ENCODE data around the gene CALY.
A peak's percentile ranks its signal among the peaks of the same experiment; 100 is the strongest.
"Not testable (repeated sequence)": the region's sequence is repeated elsewhere in the genome, so short reads cannot be mapped to it uniquely, and the experiment has no call there.

CALY gene

DNA sequence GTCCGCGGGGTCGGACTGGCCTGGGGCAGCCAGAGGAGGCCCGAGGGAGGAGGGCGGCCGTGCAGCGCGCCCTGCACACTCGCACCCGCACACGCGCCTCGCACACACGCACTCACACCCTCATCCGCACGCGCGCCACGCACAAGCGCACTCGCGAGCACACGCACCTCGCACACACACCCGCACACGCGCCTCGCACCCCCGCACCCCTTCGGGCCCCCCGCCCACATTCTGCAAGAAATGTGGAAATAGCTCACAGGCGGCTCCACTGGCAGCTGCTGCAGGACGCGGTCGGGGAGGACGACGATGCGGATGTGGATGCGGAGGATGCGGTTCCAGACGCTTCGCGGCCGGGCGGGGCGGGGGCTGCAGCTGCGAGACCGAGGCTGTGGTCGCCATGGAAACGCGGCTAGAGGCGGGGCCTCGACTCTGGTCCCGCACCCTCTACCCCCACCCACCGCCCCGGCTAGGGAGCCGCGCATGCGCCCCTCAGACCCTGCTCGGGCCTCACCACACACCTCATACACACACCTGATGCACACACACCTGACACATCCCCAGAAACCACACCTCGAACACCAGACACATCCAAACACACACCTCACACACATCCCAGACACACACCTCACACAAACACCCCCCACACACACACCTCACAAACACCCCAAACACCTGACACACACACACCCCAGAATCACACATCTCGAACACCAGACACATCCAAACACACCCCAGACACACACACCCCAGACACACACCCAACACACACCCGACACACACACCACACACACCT lies at the start of gene CALY:
TSS of gene CALY (minus strand) at position 320 of the 793 bp plus-strand sequence. CDS start 7,907 bp downstream, outside the sequence.
- peak in 3 of 4 experiments; percentile 31 to 54 (median 44) for DNase-seq (ENCODE audit: low read depth in 4 of 4, low spot score in 1 of 4)

DNA sequence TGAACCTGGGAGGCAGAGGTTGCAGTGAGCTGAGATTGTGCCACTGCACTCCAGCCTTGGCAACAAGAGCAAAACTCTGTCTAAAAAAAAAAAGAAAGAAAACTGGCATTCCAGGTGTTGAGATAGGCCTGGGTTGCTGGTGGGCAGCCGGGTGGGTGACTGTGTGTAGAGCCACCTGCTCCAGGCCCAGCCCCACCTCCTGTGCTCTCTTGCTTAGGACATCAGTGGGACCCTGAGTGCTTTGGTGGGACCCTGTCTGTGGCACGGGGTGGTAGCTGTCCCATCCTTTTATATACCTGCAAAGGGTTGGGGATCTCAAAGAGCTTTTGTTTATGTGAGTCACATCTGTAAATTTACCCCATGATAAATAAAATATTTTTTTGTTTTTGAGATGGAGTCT lies 48.5 kb upstream of the CALY start:
- DNase-seq (ENCODE audit: low read depth in 4 of 4, low spot score in 1 of 4), result no peak

DNA sequence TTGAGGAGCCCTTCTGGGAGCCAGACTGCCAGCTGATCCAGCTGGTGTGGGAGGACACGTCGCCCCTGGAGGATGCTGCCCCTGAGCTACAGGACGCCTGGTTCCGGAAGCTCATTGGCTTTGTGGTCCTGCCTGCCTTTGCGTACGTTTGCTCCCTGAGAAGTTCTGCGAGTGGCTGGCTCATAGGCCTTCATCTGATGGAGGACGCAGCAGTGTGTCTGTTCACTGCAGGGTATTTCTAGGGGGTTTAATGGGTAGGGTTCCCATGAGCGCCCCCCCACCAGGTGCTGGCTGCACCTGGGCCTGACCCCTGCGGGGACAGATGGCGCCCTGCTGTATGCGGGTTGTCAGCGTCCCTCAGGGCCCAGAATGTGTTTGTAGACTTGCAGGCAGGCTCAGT lies 47.4 kb upstream of the CALY start:
- no peak for DNase-seq (ENCODE audit: low read depth in 4 of 4, low spot score in 1 of 4)

DNA sequence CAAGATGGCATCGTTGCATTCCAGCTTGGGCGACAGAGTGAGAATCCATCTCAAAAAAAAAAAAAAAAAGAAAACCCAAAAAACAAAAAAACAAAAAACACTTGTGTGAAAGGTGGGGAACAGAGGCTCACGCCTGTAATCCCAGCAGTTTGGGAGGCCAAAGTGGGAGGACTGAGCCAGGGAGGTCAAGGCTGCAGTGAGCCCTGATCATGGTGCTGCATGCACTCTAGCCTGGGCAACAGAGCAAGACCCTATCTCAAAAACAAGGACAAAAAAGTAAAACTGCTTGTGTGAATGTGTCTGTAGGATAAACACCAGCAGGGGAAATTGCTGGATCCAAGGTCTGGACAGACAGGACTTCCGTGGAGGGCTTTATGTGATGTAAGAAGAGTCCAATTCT lies 46.9 kb upstream of the CALY start:
- no peak for DNase-seq (ENCODE audit: low read depth in 4 of 4, low spot score in 1 of 4)

DNA sequence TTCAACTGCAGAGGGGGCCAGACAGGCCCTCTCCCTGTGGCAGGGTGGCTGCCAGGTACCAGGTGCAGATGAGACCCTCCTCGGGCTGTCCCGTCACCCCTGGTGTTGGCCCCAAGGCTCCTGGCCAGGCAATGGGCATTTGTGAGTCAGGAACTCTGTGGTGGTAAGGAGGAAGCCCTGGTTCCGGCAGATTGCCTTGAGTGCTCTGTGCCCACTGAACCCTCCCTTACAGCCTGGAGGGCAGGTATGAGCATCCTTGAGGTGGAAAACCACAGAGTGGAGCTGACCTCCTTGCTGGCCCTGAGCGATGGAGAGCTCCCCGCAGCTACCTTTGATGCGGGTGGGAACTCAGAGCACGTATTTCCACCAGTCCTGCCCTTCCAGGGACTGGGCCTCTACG lies 44.3 kb upstream of the CALY start:
- DNase-seq (ENCODE audit: low read depth in 4 of 4, low spot score in 1 of 4), result no peak

DNA sequence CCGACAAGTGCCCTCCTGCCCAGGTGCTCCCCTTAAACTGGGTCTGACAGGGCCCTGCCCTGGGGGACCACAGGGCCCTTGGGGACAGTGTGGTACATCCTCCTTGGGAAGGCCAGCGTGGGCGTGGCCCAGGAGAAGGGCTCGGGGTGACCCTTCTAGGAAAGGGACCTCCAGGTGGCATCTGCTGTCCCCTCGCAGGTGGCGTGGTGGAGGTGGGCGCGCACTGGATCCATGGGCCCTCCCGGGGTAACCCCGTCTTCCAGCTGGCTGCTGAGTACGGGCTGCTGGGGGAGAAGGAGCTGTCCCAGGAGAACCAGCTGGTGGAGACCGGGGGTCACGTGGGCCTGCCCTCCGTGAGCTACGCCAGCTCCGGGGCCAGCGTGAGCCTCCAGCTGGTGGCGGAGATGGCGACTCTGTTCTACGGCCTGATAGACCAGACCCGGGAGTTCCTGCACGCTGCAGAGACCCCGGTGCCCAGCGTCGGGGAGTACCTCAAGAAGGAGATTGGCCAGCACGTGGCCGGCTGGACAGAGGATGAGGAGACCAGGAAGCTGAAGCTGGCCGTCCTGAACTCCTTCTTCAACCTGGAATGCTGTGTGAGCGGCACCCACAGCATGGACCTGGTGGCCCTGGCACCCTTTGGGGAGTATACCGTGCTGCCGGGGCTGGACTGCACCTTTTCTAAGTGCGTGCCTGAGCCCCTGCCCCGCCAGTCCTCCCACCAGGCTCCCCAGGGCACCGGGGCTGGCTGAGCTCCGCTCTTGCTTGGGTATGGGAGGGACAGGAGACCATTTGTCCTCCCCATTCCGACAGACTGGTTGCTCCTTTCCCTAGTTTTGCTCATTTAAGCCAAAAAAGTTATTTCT lies 43.3 kb upstream of the CALY start:
- no peak for DNase-seq (ENCODE audit: low read depth in 4 of 4, low spot score in 1 of 4)

DNA sequence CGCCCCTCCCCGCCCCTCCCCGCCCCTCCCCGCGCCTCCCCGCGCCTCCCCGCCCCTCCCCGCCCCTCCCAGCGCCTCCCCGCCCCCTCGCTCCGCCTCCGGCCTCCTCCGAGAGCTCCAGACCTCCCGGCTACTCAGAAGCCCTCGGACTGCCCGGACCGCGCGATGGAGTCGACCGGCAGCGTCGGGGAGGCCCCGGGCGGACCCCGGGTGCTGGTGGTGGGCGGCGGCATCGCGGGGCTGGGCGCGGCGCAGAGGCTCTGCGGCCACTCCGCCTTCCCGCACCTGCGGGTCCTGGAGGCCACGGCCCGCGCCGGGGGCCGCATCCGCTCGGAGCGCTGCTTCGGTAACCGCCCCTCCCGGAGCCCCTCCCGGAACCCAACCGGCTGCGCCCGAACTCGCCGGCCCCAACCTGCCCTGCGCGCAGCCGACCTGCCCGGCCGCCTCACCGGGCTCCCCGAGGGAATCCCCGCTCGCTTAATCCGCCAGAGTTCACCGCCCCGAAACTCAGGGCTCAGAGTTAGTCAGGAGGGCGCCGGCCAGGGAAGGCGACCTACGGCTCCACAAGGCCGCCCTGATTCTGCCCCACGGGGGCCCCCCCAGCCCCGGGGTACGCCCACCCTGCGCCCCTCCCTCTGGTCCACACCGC lies 42.6 kb upstream of the CALY start, which contains the start of gene PAOX:
TSS of gene PAOX (plus strand) at position 111 of the 649 bp plus-strand sequence. CDS start at position 166, 55 bp downstream.
- peak in 1 of 4 experiments; percentile 49 for DNase-seq (ENCODE audit: low read depth in 4 of 4, low spot score in 1 of 4)

DNA sequence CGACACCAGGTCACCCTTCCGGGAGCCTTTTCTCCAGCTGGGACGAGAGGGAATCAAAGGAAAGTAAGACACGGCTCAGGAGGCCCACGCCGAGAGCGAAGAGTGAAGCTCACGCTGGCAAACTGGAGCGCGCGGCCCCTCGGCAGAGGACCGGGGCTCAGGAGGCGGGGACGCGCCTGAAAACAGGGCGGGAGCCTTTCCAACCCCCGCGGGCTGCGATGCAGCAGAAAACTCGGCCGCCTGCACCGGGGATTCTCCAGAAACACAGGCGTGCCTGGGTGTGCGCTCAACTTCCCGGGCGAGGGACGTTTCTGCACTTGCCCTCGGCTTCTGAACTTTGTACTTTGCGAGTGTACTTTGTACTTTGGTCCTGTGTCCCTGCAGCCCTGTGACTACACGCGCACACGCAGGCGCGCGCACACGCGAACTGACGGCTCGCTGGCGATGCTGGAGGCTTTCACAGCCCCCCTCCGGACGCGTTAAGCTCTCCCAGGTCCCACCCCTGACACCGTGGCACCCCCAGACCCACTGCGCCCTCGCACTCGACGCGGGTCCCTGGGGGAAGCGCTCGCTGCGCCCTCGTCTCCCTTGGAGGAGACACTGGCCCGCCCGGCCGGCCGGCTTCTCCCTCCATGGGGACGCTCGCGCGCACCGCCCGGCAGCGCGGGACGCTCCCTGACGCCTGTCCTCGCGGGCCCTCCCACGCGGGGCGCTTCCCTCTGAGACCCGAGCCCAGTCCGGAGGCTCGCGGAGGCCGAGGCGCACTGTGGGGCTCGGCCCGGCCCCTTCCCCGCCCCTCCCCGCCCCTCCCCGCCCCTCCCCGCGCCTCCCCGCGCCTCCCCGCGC lies 41.8 kb upstream of the CALY start:
- DNase-seq (ENCODE audit: low read depth in 4 of 4, low spot score in 1 of 4), result no peak

DNA sequence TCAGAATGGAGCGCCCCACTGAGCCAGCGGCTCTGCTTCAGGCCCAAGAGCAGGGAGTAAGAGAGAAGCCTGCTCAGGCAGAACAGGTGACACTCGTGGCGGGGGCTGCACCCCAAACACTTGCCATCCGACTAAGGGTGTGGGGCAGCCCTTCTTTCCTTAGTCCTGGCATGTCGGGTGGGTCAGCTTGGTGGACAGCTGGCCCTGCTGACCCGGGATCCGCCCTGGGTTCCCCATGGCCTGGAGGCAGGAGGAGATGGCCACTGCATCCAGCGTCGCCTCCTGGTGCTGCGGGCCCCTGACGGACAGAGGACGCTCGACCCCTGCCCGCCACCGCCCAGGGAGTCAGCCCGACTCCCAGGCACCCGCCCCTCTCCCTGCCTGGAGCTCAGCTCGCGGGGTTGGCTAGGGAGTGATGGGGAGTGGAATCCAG lies 41.1 kb upstream of the CALY start:
- no peak for DNase-seq (ENCODE audit: low read depth in 4 of 4, low spot score in 1 of 4)

DNA sequence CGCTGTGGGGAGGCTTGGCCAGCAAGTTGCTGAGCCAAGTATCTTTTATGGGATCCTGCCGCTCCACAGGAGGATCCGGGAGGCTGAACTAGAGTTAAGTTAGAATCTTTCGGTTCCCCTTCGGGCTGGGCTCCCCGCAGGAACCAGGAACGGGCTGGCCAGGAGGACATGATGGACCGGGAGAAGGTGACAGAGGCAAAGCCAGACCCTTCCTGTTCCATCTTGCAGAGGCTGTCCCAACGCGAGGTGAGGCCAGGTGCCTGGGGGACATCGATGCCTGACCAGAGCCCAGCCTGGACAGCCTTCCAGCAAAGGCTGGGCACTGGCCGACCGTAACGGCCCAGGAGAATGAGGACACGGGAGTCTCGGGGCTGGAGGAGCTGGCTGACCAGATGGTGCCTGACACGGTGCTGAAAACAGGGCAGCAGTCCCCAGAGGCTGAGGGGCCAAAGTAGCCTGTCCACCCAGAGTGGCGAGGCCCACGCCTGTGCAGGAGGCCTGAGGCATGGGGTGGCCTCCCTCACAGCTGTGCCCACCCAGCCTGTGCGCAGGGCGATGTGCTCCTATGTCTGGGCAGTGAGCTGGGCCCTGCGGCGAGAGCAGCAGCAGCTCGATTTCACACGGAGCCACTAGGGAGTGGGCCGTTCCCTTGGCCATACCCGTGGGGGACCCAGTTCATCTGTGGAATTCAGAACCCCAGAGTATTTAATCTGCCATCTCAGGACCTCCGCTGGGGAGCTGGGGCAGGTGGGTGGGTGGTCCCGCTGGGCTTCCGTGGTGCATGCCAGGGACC lies 40.5 kb upstream of the CALY start:
- no peak for DNase-seq (ENCODE audit: low read depth in 4 of 4, low spot score in 1 of 4)

DNA sequence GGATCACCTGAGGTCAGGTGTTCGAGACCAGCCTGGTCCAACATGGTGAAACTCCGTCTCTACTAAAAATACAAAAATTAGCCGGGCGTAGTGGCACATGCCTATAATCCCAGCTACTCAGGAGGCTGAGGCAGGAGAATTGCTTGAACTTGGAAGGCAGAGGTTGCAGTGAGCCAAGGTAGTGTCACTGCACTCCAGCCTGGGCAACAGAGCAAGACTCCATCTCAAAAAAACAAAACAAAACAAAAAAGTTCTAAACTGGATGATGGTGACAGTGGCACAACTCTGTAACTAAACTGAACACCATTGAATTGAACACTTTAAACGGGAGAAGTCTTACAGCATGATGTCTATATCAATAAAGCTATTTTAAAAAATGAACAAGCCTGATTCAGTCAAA lies 39.5 kb upstream of the CALY start:
- DNase-seq (ENCODE audit: low read depth in 4 of 4, low spot score in 1 of 4), result not testable (repeated sequence)

- no peak for DNase-seq (ENCODE audit: low read depth in 4 of 4, low spot score in 1 of 4)
Observed at GRCh38 chr10:133375357-133376115, 38.8 kb upstream of the CALY start.

GRCh38 chr10:133373174-133374090 lies 36.7 kb upstream of the CALY start, which contains the start of gene ECHS1:
Gene ECHS1, minus strand, starts transcription at chr10:133373354. Its CDS starts 21 bp downstream, at chr10:133373333.
- DNase-seq (ENCODE audit: low read depth in 4 of 4, low spot score in 1 of 4), result peak; percentile 86 to 96 (median 88)

DNA sequence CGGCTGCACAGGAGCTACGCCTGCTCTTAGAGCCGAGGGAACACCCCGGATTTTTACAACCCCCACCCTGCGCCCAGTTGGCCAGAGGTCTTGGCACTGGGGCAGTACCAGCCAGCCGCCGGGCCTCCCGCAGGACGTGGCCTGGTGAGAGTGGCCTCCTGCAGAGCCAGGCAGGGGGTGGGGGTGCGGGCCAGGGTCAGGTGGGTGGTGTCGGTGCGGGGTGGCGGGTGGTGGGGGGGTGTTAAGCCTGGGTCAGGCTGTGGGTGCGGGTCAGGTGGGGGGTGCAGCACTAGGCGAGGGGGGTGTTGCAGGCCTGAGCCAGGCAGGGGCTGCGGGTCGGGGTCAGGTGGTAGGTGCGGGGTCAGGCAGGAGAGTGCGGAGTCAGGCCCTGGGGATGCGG lies 35.8 kb upstream of the CALY start:
- DNase-seq (ENCODE audit: low read depth in 4 of 4, low spot score in 1 of 4), result no peak

- DNase-seq (ENCODE audit: low read depth in 4 of 4, low spot score in 1 of 4), result no peak
Observed at GRCh38 chr10:133370030-133370786, 33.5 kb upstream of the CALY start.

- no peak for DNase-seq (ENCODE audit: low read depth in 4 of 4, low spot score in 1 of 4)
Observed at GRCh38 chr10:133368153-133368552, 31.5 kb upstream of the CALY start.

GRCh38 chr10:133367461-133367860 lies 30.8 kb upstream of the CALY start:
- DNase-seq (ENCODE audit: low read depth in 4 of 4, low spot score in 1 of 4), result not testable (repeated sequence)

All from stimulated activated CD4-positive, alpha-beta T cell treated with anti-CD3 and anti-CD28 coated beads, Interleukin-1b, Interleukin-23, amount 100 ng/mL, for 24 hours (primary cell).